Astrocyte (in vitro differentiated cells and primary cell): ENCODE measurements around the gene SRCAP.

Experiments
- EZH2 ChIP-seq: IDR thresholded peaks from 2 replicates; pipeline ENCODE4 v1.6.1; 2012; ENCODE audit warnings: mild to moderate bottlenecking, low read length, inconsistent platforms; ENCODE audit not compliant: insufficient read depth
- TF ChIP-seq, protein P1 (sequence below): IDR thresholded peaks from 2 replicates; pipeline ENCODE4 v1.5.1; 2011; ENCODE audit warnings: low read depth, mild to moderate bottlenecking, inconsistent platforms, low read length, moderate library complexity; ENCODE audit not compliant: insufficient read depth

DNA sequence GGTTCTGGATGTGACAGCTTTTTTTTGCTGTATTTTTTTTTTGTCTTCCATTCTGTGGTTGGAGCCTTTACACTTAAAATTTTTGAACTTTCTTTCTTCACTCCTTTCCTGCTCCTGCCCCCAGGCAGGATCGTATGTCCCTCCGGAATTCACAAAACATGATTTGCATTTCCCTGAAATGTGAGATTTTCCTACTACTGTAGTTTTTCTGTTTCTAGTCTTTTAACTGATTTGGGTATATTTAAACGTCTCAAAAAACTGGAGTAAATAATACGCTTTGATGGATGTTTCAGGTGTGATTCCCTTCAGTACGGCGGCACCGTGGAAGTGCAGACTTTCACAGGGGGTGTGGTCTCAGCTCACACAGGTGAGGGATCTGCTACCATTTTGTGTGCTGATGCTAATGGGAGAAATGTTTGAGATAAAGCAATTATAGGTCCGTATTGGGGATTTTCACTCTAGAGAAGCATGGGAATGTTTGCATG is 686 bp downstream of the SRCAP start:
- TF ChIP-seq, protein P1, sequence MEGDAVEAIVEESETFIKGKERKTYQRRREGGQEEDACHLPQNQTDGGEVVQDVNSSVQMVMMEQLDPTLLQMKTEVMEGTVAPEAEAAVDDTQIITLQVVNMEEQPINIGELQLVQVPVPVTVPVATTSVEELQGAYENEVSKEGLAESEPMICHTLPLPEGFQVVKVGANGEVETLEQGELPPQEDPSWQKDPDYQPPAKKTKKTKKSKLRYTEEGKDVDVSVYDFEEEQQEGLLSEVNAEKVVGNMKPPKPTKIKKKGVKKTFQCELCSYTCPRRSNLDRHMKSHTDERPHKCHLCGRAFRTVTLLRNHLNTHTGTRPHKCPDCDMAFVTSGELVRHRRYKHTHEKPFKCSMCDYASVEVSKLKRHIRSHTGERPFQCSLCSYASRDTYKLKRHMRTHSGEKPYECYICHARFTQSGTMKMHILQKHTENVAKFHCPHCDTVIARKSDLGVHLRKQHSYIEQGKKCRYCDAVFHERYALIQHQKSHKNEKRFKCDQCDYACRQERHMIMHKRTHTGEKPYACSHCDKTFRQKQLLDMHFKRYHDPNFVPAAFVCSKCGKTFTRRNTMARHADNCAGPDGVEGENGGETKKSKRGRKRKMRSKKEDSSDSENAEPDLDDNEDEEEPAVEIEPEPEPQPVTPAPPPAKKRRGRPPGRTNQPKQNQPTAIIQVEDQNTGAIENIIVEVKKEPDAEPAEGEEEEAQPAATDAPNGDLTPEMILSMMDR = no peak
- no peak for TF ChIP-seq EZH2
